HG03354 (cell line): ENCODE data around the gene FADS6.

ENCODE experiments used
- ATAC-seq: cut with Tn5 transposase; IDR thresholded peaks from one replicate; pipeline ENCODE4 v1.9.1; 2021; ENCODE audit warnings: mild to moderate bottlenecking; ENCODE audit not compliant: unreplicated experiment, poor library complexity, severe bottlenecking

The FADS6 gene, protein sequence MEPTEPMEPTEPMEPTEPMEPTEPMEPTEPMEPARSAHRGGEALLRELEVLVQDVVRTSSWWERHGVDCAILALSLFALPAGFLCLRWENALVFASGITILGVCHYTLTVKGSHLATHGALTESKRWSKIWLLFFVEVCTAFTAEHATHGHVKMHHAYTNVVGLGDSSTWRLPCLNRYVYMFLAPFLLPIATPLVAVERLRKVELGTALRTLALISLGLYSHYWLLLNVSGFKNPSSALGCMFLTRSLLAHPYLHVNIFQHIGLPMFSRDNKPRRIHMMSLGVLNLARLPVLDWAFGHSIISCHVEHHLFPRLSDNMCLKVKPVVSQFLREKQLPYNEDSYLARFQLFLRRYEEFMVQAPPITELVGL

DNA sequence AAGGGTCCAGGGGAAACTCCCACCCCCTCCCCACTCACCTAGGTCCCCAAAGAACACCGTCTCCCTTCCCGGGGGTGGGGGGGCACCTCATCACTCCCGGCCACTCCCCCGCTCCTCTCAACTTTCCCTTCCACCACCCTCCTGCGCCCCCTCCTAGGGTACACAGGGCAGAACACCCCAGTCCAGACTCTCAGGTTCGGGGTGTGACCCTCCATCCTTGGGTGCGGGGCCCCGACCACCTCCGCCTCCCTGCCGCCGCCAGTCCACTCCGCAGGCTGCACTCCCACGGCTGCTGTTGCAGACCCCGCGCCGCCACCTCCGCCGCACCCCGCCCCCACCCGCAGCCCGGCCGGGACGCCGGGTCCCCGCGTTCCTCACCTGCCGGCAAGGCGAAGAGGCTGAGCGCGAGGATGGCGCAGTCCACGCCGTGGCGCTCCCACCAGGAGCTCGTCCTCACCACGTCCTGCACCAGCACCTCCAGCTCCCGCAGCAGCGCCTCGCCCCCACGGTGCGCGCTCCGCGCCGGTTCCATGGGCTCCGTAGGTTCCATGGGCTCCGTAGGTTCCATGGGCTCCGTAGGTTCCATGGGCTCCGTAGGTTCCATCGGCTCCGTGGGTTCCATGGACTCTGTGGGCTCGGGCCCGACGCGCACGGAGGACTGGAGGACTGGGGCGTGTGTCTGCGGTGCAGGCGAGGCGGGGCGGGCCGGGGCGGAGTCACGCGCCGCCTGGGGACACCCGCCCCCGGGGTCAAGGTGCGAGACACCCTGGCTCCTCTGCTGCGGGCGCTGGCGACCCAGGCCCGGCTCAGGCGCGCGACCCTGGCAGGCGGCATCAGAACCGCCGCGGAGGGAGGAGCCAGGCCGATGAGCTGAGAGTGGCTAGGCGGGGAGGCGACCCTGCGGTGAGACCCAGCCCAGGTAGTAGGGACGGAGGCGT is at the start of gene FADS6:
FADS6 (minus strand) TSS at position 660 of the 938 bp plus-strand sequence; CDS start at position 622, 38 bp downstream.
- ATAC-seq = no peak

DNA sequence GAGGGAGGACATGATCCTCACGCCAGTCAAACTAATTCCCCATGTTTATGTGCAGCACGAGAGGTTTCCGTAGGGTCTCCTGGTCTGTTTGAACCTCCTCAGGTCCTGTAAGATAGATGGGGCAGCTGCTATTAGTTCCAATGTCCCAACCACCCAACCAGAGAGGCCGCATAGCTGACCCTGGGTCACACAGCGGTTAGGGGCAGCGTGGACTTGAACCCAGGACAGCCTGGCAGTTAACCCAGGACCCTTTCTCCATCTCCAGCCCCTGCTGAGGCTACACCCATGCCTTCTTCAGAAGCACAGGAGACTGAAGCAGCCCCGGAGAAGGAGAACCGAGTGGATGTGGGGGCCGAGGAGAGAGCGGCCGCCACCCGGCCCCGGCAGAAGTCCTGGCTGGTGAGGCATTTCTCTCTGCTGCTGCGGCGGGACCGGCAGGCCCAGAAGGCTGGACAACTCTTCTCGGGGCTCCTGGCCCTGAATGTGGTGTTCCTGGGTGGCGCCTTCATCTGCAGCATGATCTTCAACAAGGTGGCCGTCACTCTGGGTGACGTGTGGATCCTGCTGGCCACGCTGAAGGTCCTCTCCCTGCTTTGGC is 47.8 kb upstream of the FADS6 start:
- no peak for ATAC-seq

DNA sequence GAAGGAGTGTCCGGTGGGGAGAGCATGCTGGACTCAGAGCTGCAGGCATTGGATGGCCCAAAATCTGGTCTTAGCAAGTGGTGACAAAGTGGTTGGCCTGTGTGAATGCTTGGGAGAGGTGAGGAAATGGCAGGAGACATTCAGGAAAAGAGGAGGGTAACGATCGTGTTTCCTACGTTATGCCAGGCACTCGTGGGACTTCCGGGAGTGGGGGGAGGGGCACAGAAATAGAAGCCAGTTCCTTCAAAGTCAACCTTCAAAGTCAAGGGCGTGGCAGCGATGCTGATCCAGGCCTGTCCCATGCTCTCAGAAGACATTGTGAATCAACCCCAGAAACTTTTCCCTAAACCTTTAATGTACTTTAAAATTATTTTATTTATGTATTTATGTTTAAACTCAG is 46.1 kb upstream of the FADS6 start:
- no peak for ATAC-seq

DNA sequence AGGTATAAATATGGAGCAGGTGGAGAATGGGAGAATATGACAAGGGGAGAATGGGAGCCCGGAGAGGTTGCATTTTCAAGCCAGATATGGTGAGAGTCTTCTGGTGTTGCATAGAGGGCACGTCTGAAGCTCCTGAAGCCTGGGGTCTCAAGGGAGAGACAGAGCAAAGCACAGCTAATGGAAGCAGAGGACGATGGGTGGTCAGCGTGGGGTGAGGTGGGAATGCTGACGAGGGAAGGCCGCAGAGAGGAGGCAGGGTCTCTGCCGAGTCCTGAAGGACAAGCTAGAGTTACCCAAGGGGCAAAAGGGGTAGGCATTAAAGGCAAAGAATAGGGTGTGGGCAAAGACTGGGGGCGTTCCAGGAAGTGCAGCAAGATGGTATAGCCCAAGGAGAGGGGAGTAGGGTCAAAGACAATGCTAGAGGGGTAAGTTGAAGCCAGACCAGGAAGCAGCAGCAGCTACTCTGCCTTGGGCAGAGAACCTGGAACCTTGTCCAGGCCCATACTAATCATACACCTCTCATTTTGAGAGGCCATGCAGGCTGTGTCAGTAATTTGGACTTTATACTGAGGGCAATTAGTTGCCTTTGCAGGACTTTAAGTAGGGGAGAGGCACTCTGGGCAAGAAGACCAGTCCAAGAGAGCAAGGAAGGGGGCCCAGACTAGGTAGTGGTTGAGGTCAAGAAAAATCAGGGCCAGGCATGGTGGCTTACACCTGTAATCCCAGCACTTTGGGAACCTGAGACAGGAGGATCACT is 44.9 kb upstream of the FADS6 start:
- ATAC-seq = no peak

DNA sequence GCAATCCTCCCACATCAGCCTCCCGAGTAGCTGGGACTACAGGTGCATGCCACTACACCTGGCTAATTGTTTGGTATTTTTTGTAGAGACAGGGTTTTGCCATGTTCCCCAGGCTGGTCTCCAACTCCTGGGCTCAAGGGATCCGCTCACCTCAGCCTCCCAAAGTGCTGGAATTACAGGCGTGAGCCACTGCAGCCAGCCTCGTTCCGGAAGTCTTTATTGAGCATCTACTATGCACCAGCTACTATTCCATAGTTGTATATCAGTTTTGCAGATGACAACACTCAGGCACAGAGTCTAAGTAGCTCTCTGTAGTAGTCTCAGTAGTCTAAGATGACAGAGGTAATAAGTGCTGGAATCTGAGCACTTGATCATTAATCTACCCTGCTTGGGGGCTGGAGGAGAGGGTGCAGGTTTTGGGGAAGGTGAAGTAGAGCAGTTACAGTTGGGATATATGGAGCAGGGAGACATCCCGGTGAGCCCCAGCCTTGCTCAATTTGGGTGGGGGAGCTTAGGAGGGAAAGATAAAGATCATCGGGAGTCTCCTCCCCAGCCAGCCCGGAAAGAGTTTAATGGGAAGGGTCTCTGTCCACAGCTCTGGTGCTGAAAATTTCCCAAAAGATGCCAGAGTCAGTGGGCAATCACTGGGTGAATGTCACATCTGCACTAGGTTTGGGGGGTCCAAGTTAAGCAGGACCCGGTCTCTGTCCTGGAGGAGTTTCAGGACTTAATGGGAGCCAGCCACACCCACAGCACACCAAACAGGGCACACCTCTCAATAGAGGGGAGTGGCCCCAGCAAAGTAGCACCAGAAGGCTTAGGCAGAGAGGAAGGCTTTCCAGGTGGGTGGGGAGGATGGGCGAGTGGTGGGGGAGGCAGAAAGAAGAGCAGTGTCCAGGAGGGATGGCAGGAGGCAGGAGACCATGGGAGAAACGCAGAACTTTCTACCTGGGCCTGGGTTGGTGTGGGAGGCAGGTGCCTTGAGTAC is 43.9 kb upstream of the FADS6 start:
- ATAC-seq = no peak

DNA sequence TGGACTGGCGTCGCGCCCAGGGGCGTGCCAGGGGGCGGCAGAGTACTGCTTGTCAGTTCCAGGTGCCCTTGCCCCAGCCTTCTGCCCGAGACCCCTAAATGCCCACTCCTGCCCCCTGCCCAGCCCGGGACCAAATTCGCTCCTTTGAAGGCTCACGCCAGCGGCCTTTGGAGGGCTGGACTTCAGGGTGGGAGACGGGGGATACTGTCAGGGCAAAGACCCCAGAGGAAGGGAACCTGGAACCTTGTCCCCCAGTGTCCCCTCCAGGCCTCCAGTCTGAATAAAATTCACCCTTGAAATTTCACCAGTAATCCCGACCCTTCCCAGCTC is 43.0 kb upstream of the FADS6 start:
- no peak for ATAC-seq

DNA sequence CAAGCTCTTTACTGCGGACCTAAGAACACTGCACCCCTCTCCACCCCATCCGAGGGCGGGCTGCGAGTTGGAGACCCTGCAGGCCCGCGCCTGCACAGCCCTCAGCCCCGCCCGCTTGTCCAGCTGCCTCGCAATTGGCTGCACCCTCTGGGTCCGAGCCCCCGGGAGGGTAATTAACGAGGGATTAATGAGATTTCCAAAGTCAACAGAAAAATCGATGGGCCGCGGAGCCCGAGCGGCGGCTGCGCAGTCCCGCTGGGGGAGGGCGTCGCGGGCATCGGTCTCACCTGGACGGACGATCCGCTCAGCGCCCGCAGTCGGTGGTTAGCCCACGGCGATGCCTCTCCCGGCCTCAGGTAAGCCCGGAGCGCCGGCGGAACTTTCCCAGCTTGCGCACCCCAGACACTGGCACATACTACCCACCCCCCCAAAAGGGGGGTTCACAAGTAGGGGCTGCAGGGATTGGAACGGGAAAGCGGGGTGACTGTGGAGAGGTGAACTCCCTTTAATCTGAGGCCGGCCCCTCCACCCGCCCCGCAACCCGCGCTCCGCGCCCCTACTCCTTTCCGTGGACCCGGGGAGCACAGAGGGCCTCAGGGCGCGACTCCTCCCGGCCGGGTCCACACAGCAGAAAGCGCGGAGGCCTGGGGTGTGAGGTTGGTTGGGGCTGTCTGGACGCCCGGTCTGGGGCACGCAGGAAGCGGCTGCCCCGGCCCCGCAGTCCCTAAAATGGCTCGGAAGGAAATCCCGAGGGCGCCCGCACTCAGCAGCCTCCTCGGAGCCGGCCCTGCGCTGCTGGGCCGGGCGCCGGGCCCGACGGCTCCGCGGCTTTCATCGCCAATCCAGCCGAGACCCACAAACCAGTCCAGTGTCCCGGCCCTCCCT is 42.4 kb upstream of the FADS6 start, which contains the start of gene OTOP3:
OTOP3 (plus strand) TSS at position 314 of the 885 bp plus-strand sequence; CDS start at position 338, 24 bp downstream.
- ATAC-seq = no peak

DNA sequence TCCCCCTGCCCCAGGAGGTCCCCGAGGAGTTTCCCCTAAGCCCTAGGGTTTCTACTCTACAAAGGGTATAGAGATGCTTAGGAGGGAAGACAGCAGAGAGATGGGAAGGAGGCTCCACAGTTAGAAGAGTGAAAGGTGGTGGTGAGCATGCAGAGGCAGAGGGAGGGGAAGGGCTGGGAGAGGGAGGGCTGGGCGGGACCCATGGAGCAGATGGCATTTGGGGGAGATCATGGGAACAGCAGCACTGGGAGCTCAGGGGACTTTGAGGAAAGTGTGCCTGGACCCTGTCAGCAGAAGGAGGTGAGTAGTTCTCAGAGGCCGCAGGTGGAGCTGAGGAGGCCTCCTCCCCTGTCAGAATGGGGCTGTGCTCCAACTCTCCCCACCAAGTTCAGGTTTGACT is 41.6 kb upstream of the FADS6 start:
- ATAC-seq = no peak

DNA sequence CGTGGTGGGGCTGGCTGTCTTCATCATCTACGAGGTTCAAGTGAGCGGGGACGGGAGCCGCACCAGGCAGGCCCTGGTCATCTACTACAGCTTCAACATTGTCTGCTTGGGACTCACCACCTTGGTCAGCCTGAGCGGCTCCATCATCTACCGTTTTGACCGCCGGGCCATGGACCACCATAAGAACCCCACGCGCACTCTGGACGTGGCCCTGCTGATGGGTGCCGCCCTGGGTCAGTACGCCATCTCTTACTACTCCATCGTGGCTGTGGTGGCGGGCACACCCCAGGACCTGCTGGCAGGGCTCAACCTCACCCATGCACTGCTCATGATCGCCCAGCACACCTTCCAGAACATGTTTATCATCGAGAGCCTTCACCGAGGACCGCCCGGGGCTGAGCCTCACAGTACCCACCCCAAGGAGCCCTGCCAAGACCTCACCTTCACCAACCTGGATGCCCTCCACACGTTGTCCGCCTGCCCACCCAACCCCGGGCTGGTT is 37.2 kb upstream of the FADS6 start:
- no peak for ATAC-seq

DNA sequence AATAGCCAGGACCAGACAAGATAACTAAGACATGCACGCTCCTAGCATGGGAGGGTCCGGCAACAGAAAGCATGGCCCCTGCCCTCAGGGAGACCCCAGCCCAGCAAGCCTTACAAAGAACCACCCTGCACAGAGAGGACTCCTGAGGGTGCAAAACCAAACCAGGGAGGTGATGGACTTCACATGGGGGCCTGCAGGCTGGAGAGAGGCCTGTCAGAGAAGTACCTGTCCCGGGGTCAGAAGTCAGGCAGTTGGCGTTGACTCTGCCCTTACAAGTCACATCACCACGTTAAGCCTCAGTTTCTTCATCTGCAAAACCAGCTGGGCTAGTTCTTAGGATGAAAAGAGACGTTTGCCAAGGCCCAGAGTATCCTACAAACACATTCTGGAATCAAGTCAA is 35.4 kb upstream of the FADS6 start:
- no peak for ATAC-seq

DNA sequence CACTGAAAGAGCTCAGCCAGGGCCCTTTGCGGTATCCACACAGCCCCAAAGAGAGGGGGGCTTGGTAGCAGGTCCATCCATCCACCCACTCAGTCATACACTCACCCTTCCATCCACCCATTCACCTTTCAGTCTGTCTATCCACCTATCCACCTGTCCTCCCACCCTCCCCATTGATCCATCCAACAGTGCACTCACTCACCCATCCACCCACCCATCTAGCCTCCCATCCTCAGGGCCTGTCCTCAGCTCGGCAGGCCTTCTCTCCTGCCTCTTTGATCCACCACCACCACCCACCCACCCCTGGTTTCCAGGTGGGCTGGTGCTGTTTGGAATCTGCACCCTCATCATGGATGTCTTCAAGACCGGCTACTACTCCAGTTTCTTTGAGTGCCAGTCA is 31.8 kb upstream of the FADS6 start:
- no peak for ATAC-seq

DNA sequence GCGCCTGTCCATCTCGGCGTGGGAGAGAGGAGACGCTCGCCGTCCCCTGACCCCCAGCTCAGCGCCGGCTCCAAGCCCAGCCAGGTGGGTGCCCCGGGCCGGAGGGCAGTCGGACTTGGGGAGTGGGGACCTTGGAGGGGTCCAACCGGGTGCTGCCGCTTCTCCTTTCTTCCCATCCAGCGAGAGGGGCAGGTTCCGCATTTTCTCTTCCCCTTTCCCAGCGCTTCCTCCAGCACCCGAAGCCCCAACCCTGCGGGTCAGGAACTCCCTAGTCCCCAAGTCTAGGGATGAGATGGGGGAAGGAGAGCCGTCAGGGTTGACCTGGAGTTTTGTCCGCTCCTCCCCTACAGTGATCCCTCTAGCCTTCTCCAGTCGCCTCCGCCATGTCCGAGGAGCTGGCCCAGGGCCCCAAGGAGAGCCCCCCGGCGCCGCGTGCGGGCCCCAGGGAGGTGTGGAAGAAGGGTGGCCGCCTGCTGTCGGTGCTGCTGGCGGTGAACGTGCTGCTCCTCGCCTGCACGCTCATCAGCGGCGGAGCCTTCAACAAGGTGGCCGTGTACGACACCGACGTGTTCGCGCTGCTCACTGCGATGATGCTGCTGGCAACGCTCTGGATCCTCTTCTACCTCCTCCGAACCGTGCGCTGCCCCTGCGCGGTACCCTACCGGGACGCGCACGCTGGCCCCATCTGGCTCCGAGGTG is 31.0 kb upstream of the FADS6 start, which contains the start of gene OTOP2:
OTOP2 (plus strand) TSS at position 24 of the 699 bp plus-strand sequence; CDS start at position 384, 360 bp downstream.
- no peak for ATAC-seq

DNA sequence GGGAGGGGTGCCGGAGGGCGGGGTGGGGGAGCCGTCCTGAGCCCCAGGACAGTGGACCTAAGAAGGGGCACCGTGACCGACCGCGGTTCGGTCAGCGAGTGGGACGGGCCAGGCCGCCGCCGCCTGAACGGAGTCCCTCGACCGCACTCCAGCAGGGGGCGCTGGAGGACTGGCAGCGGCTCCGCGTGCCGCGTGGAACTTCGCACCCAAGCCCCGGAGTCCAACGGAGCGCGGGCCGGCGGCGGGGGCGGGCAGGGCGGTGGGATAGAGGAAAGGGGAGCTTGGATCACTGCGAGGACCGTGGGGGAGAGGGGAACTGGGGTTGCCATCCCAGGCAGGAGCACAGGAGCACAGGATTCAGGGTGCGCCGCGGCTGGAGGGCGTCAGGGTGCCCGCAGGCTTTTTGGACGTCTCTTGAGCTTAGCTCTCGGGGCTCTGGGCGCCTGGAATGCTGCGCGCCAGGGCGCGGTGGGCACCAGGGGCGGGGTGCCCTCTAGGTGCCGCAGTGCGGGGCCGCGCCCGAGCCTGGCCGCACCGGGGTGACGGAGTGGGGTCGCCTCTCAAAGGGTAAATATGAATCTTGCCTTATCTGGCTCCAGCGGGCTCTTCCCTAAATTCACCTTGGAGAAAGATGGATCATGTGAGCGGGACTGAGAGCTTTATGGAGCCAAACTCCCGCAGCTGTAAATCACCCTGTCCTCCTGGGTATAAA is 30.3 kb upstream of the FADS6 start:
- ATAC-seq = no peak

DNA sequence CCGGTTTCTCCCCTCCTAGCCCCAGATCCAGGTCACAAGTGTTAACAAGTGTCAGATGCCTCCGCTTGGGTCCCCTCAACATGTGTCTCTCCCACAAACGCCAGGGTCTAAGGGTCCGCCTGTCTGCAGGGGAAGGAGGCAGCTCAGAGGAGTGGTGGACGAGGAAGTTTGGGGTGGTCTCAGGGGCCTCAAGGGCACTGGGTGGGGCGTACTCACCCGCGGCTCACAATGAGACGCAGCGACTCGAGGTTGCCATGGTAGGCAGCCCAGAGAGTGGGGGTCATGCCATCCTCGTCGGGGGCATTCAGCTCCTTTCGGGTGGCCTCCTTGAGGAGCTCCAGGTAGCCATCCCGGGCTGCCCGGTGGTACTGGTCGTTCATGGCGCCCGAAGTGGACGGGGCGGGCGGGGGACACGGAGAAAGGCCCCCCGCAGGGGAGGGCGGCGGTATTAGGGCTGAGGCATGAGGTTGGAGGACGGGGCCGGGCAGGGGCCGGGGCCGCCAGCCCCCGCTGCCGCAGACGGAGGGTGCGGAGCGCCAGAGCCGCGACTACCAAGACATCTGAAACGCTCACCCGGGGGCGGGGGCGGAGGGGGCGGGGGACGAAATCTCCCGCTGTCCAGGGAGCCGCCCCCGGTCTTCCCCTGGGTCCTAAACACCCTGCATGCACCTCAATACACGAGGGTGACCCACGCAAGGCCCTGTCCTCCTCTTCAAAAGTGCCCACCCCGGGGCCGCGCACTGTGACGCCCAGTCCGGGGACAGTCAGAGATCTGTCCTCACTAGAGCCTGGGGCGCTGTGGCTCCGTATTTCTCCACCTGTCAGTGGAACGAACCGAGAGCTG is 29.5 kb upstream of the FADS6 start, which contains the start of gene USH1G:
USH1G (minus strand) TSS at position 562 of the 844 bp plus-strand sequence; CDS start at position 380, 182 bp downstream.
- no peak for ATAC-seq

DNA sequence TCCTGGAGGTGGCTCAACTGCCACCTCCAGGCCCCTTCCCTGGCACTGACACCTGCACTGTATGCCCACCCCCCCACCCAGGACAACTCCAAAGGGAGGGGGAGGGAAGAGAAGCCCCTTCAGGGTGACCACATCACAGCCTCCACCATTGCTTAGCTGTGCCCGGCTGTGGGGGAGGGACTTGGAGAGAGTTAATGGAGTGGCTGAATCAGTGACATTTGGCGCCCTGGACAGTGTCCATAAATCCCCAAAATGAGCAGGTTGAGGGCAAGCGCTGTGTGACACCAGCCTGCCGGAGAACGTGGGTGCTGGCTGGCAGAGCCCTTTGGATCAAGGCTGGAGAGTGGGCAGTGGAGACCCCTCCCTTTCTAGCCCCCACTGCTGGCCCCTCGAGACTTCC is 28.7 kb upstream of the FADS6 start:
- ATAC-seq = no peak
